ENCODE measurements around the gene SF3A1.
A peak's percentile ranks its signal among the peaks of the same experiment; 100 is the strongest.

Gene SF3A1

GRCh38 chr22:30293026-30293425 is 63.7 kb downstream of the SF3A1 start:
- peaks cover 15% of the 10 kb centered on the region in 2 donors for H3K4me1 ChIP-seq (ENCODE audit: control insufficient read depth in 2 of 2, insufficient read depth in 1 of 2, low read depth in 1 of 2, low read length in 2 of 2)
- H3K9ac ChIP-seq (ENCODE audit: low read depth, low read length, poor library complexity) = no peak overlapping the region
- no peak overlapping the region for H2BK12ac ChIP-seq (ENCODE audit: low read length)
- H2BK120ac ChIP-seq (ENCODE audit: low read depth, low read length) = no peak overlapping the region
- H3K79me1 ChIP-seq (ENCODE audit: low read depth, low read length) = peaks cover 2% of the 10 kb centered on the region
- H3K4me2 ChIP-seq (ENCODE audit: insufficient read depth, low read length, poor library complexity, severe bottlenecking) = no peak overlapping the region
- no peak overlapping the region for H3K4me3 ChIP-seq (ENCODE audit: low read length in 2 of 2)
- H3K27me3 ChIP-seq (ENCODE audit: control insufficient read depth in 3 of 3, insufficient read depth in 3 of 3, low read depth in 1 of 3, low read length in 3 of 3) = peaks cover 0 to 6% (median 0%) of the 10 kb centered on the region in 3 experiments
- H3K9me3 ChIP-seq (replicated peaks in 1 of 2; ENCODE audit: control insufficient read depth in 2 of 2, insufficient read depth in 1 of 2, low read depth in 1 of 2, low read length in 2 of 2) = no peaks in the 10 kb centered on the region
- H3K36me3 ChIP-seq (replicated peaks in 1 of 2; ENCODE audit: control insufficient read depth in 2 of 2, insufficient read depth in 2 of 2, low read length in 2 of 2) = peaks cover 9 to 18% of the 10 kb centered on the region in 2 donors
- H2BK5ac ChIP-seq (ENCODE audit: low read length) = peak overlapping the region; percentile 44
- no peak overlapping the region for H2AK5ac ChIP-seq (ENCODE audit: low read depth, low read length)
- no CpG with 5 or more reads among the region's 7 CpGs for WGBS, 2 donors (ENCODE audit: extremely low coverage in 2 of 2, insufficient read length in 2 of 2, insufficient replicate concordance in 1 of 2)
- H2BK15ac ChIP-seq (ENCODE audit: low read length) = no peak overlapping the region
- peak overlapping the region; percentile 15 for H3K18ac ChIP-seq (ENCODE audit: low read length)
- no peak for DNase-seq (ENCODE audit: low spot score)
- no peak overlapping the region for H3K23ac ChIP-seq (ENCODE audit: low read depth, low read length, poor library complexity)
- H2AFZ ChIP-seq (ENCODE audit: low read length) = no peak overlapping the region
- no peak overlapping the region for H4K91ac ChIP-seq (ENCODE audit: low read depth, low read length, poor library complexity)
- no peak overlapping the region for H3K27ac ChIP-seq (replicated peaks; ENCODE audit: low read length)
- no peak overlapping the region for H4K8ac ChIP-seq (ENCODE audit: low read depth, low read length)
- H3K4ac ChIP-seq (ENCODE audit: low read length) = no peak overlapping the region
- H3K14ac ChIP-seq (ENCODE audit: low read length) = peak overlapping the region; percentile 5

- Histone ChIP-seq H2AK5ac (ENCODE audit: low read depth, low read length) (no peak overlapping the region), H2AFZ (ENCODE audit: low read length) (no peak overlapping the region), H3K14ac (ENCODE audit: low read length) (no peak overlapping the region), H3K27me3 (ENCODE audit: control insufficient read depth in 3 of 3, insufficient read depth in 3 of 3, low read depth in 1 of 3, low read length in 3 of 3) (peaks cover 0 to 6% (median 0%) of the 10 kb centered on the region in 3 experiments), H2BK120ac (ENCODE audit: low read depth, low read length) (no peak overlapping the region), H3K9ac (ENCODE audit: low read depth, low read length, poor library complexity) (no peak overlapping the region), H3K4me1 (ENCODE audit: control insufficient read depth in 2 of 2, insufficient read depth in 1 of 2, low read depth in 1 of 2, low read length in 2 of 2) (peaks cover 15 to 18% of the 10 kb centered on the region in 2 donors), H3K18ac (ENCODE audit: low read length) (no peak overlapping the region), H3K4me2 (ENCODE audit: insufficient read depth, low read length, poor library complexity, severe bottlenecking) (no peak overlapping the region), H3K79me1 (ENCODE audit: low read depth, low read length) (peaks cover 2% of the 10 kb centered on the region), H3K23ac (ENCODE audit: low read depth, low read length, poor library complexity) (no peak overlapping the region), H2BK5ac (ENCODE audit: low read length) (peak overlapping the region; percentile 44), H3K4ac (ENCODE audit: low read length) (no peak overlapping the region), H3K9me3 (replicated peaks in 1 of 2; ENCODE audit: control insufficient read depth in 2 of 2, insufficient read depth in 1 of 2, low read depth in 1 of 2, low read length in 2 of 2) (no peaks in the 10 kb centered on the region), H2BK15ac (ENCODE audit: low read length) (no peak overlapping the region), H3K36me3 (replicated peaks in 1 of 2; ENCODE audit: control insufficient read depth in 2 of 2, insufficient read depth in 2 of 2, low read length in 2 of 2) (peaks cover 9 to 18% of the 10 kb centered on the region in 2 donors), H4K8ac (ENCODE audit: low read depth, low read length) (no peak overlapping the region), H3K27ac (replicated peaks; ENCODE audit: low read length) (no peak overlapping the region), H3K4me3 (ENCODE audit: low read length in 2 of 2) (no peak overlapping the region), H4K91ac (ENCODE audit: low read depth, low read length, poor library complexity) (no peak overlapping the region), H2BK12ac (ENCODE audit: low read length) (no peak overlapping the region)
- no CpG with 5 or more reads among the region's 18 CpGs for WGBS, 2 donors (ENCODE audit: extremely low coverage in 2 of 2, insufficient read length in 2 of 2, insufficient replicate concordance in 1 of 2)
- DNase-seq (ENCODE audit: low spot score) = no peak
Observed at GRCh38 chr22:30292069-30292970, 64.4 kb downstream of the SF3A1 start.

DNA sequence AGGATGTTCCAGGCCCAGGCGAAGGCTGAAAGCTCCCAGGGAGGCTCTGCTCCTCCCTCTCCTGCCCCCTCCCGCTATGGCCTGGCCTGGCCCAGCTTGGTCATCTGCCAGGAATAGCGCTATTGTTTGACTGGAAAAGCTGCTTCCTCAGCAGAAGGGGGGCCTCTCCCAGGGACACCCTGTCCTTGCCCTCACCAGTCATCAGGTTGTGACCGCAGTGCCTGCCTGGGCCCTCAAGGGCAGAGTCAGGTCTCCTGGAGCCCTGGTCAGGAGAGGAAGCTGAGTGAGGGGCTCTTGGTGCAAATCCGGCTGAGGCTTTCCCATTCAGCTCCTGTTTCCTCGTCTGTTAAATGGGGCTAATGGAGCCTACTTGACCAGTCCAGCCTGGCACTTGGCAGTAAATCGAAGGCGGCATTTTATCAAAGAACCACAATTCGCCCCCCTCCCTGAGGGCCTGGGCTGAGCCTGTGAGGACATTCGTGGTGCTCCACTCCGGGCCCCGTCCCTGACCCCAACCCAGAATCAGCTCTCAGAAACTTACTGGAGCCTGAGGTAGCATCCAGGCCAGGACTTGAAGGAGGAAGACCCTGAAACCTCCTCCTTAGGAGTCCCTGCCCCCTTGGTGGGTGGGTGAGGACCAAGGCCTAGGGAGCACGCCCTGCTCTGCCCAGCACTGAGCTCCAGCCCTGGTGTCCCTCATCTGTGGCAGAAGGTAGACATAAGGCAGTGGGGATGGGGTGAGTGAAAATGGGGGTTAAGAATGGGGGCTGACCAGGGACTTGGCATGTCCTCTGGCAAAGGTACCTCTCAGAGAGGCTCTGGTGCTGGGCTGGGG is 65.4 kb downstream of the SF3A1 start:
- no peak for DNase-seq (ENCODE audit: low spot score)
- Histone ChIP-seq H3K79me1 (ENCODE audit: low read depth, low read length) (peaks cover 2% of the 10 kb centered on the region), H3K23ac (ENCODE audit: low read depth, low read length, poor library complexity) (peak overlapping the region; percentile 27), H3K27me3 (ENCODE audit: control insufficient read depth in 3 of 3, insufficient read depth in 3 of 3, low read depth in 1 of 3, low read length in 3 of 3) (peaks cover 0 to 6% (median 0%) of the 10 kb centered on the region in 3 experiments), H2BK15ac (ENCODE audit: low read length) (no peak overlapping the region), H3K36me3 (replicated peaks in 1 of 2; ENCODE audit: control insufficient read depth in 2 of 2, insufficient read depth in 2 of 2, low read length in 2 of 2) (peaks cover 9 to 14% of the 10 kb centered on the region in 2 donors), H2BK12ac (ENCODE audit: low read length) (no peak overlapping the region), H2BK120ac (ENCODE audit: low read depth, low read length) (no peak overlapping the region), H3K4me3 (ENCODE audit: low read length in 2 of 2) (no peak overlapping the region), H4K8ac (ENCODE audit: low read depth, low read length) (no peak overlapping the region), H3K4me2 (ENCODE audit: insufficient read depth, low read length, poor library complexity, severe bottlenecking) (no peak overlapping the region), H3K9me3 (replicated peaks in 1 of 2; ENCODE audit: control insufficient read depth in 2 of 2, insufficient read depth in 1 of 2, low read depth in 1 of 2, low read length in 2 of 2) (no peaks in the 10 kb centered on the region), H3K14ac (ENCODE audit: low read length) (no peak overlapping the region), H3K27ac (replicated peaks; ENCODE audit: low read length) (no peak overlapping the region), H3K9ac (ENCODE audit: low read depth, low read length, poor library complexity) (peak overlapping the region; percentile 38), H3K4me1 (ENCODE audit: control insufficient read depth in 2 of 2, insufficient read depth in 1 of 2, low read depth in 1 of 2, low read length in 2 of 2) (peaks cover 15 to 18% of the 10 kb centered on the region in 2 donors), H4K91ac (ENCODE audit: low read depth, low read length, poor library complexity) (no peak overlapping the region), H2AFZ (ENCODE audit: low read length) (no peak overlapping the region), H3K18ac (ENCODE audit: low read length) (no peak overlapping the region), H3K4ac (ENCODE audit: low read length) (no peak overlapping the region), H2BK5ac (ENCODE audit: low read length) (peak overlapping the region; percentile 4), H2AK5ac (ENCODE audit: low read depth, low read length) (peak overlapping the region; percentile 53)
- no CpG with 5 or more reads among the region's 13 CpGs for WGBS, 2 donors (ENCODE audit: extremely low coverage in 2 of 2, insufficient read length in 2 of 2, insufficient replicate concordance in 1 of 2)

Measured in neuronal stem cell (in vitro differentiated cells).